IMR-90 (cell line): ENCODE measurements around the gene SPATA31C1. TPM values are rescaled to one million over a fixed set of nuclear protein-coding genes. Genes with fewer than 3 reads are reported as not detected.

Source experiments
- ATAC-seq: fragments of 200-7000 bp; cut with Tn5 transposase; 2 replicates; pipeline ENCODE4 v1.9.1; 2020; ENCODE audit warnings: low read depth, mild to moderate bottlenecking, moderate library complexity
- BruUV-seq: library from RNA; stranded (reverse); fragments of 400-500 nt; replicated peaks from 2 replicates; lab custom pipeline; 2021; lab: Mats Ljungman, UMichigan
- CTCF ChIA-PET: fragments of 300-600 bp; formaldehyde crosslinking; extraction: SDS; loops from one replicate; lab custom pipeline; 2021; ENCODE audit warnings: antibody characterized with exemption; lab: Yijun Ruan, JAX
- POLR2A ChIA-PET: fragments of 300-600 bp; sonication (Branson Sonifier 250); formaldehyde crosslinking; loops from one replicate; lab custom pipeline; 2022; ENCODE audit warnings: antibody characterized with exemption; ENCODE audit not compliant: unreplicated experiment; lab: Charles Lee
- DNase-seq: peaks from one replicate; pipeline ENCODE4 v3.0.0; 2013
- H2AFZ ChIP-seq: replicated peaks from 2 replicates; pipeline ENCODE3; 2013; ENCODE audit warnings: low read length, mild to moderate bottlenecking; ENCODE audit not compliant: poor library complexity
- H2AK5ac ChIP-seq: 2 replicates; pipeline ENCODE4 v1.6.1; 2013; ENCODE audit warnings: low read depth, low read length, inconsistent platforms
- H2AK9ac ChIP-seq: replicated peaks from 2 replicates; pipeline ENCODE3; 2013; ENCODE audit warnings: mild to moderate bottlenecking, low read depth, low read length, moderate library complexity; ENCODE audit not compliant: poor library complexity
- H2BK120ac ChIP-seq: 2 replicates; pipeline ENCODE4 v1.6.1; 2013; ENCODE audit warnings: low read depth, low read length, inconsistent platforms
- H2BK15ac ChIP-seq: 3 replicates; pipeline ENCODE4 v1.6.1; 2013; ENCODE audit warnings: low read depth, low read length, inconsistent platforms
- H2BK20ac ChIP-seq: 2 replicates; pipeline ENCODE4 v1.6.1; 2013; ENCODE audit warnings: low read depth, mild to moderate bottlenecking, inconsistent platforms, low read length, moderate library complexity
- H2BK5ac ChIP-seq: 2 replicates; pipeline ENCODE4 v1.6.1; 2013; ENCODE audit warnings: mild to moderate bottlenecking, low read depth, low read length, inconsistent platforms; ENCODE audit not compliant: poor library complexity, severe bottlenecking
- H3K14ac ChIP-seq: replicated peaks from 2 replicates; pipeline ENCODE4 v1.6.1; 2013; ENCODE audit warnings: low read depth, low read length, inconsistent platforms
- H3K18ac ChIP-seq: 2 replicates; pipeline ENCODE4 v1.6.1; 2013; ENCODE audit warnings: low read depth, low read length, control low read depth
- H3K23ac ChIP-seq: 2 replicates; pipeline ENCODE4 v1.6.1; 2013; ENCODE audit warnings: low read depth, low read length, inconsistent platforms
- H3K27ac ChIP-seq: 2 replicates; pipeline ENCODE4 v1.5.1; 2013; ENCODE audit warnings: mild to moderate bottlenecking, control low read depth, low read length; ENCODE audit not compliant: insufficient read depth
- H3K27me3 ChIP-seq: 2 replicates; pipeline ENCODE4 v1.6.1; 2013; ENCODE audit warnings: low read length; ENCODE audit not compliant: control insufficient read depth, insufficient read depth
- H3K36me3 ChIP-seq: 2 replicates; pipeline ENCODE4 v1.6.1; 2013; ENCODE audit warnings: low read length, mixed read lengths; ENCODE audit not compliant: control insufficient read depth, insufficient read depth
- H3K4ac ChIP-seq: 2 replicates; pipeline ENCODE4 v1.6.1; 2013; ENCODE audit warnings: low read depth, low read length, inconsistent platforms
- H3K4me1 ChIP-seq: 2 replicates; pipeline ENCODE4 v1.6.1; 2013; ENCODE audit warnings: low read length, mixed read lengths; ENCODE audit not compliant: control insufficient read depth, insufficient read depth
- H3K4me2 ChIP-seq: 2 replicates; pipeline ENCODE4 v1.6.1; 2013; ENCODE audit warnings: low read depth, mild to moderate bottlenecking, control low read depth, low read length, moderate library complexity
- H3K4me3 ChIP-seq: 2 replicates; pipeline ENCODE4 v1.5.1; 2013; ENCODE audit warnings: low read depth, mild to moderate bottlenecking, control low read depth, low read length, moderate library complexity; ENCODE audit not compliant: insufficient read depth
- H3K56ac ChIP-seq: 2 replicates; pipeline ENCODE4 v1.6.1; 2013; ENCODE audit warnings: low read length, inconsistent platforms; ENCODE audit not compliant: insufficient read depth; ENCODE audit errors: extremely low read depth
- H3K79me1 ChIP-seq, 2 experiments: 2 replicates each; pipeline ENCODE4 v1.6.1; 2013; ENCODE audit warnings: low read length in 2 of 2, inconsistent platforms in 1 of 2, low read depth in 1 of 2
- H3K9ac ChIP-seq: 2 replicates; pipeline ENCODE4 v1.6.1; 2013; ENCODE audit warnings: low read depth, low read length, control low read depth
- H3K9me1 ChIP-seq: 2 replicates; pipeline ENCODE4 v1.6.1; 2013; ENCODE audit warnings: low read length, inconsistent platforms; ENCODE audit not compliant: insufficient read depth
- H3K9me3 ChIP-seq: 2 replicates; pipeline ENCODE4 v1.6.1; 2013; ENCODE audit warnings: low read length; ENCODE audit not compliant: control insufficient read depth, insufficient read depth
- H4K20me1 ChIP-seq: 2 replicates; pipeline ENCODE4 v1.6.1; 2013; ENCODE audit warnings: low read length, inconsistent platforms; ENCODE audit not compliant: insufficient read depth
- H4K5ac ChIP-seq: 2 replicates; pipeline ENCODE4 v1.6.1; 2013; ENCODE audit warnings: mild to moderate bottlenecking, low read depth, low read length, control low read depth
- H4K8ac ChIP-seq, 2 experiments: 2 replicates each; pipeline ENCODE4 v1.6.1; 2013; ENCODE audit warnings: low read depth in 2 of 2, low read length in 2 of 2, control low read depth in 1 of 2, inconsistent platforms in 1 of 2
- H4K91ac ChIP-seq: 2 replicates; pipeline ENCODE4 v1.6.1; 2013; ENCODE audit warnings: low read depth, low read length, inconsistent platforms; ENCODE audit not compliant: insufficient read depth
- WGBS, 2 experiments: methylation state at CpG; one replicate each; pipeline versions ENCODE4 v1.1.5 to v1.1.7; 2013; ENCODE audit warnings: missing lambda C conversion rate in 2 of 2; ENCODE audit not compliant: insufficient read length in 1 of 2; ENCODE audit errors: extremely low coverage in 2 of 2; 5-methylcytosine and 5-hydroxymethylcytosine counted together
- dilution Hi-C: fragments of 300-500 bp; cut with HindIII; formaldehyde crosslinking; loops from one replicate; pipeline ENCODE4 v1.14.3; 2018; ENCODE audit warnings: low sequenced_read_pairs; ENCODE audit not compliant: unreplicated experiment
- in situ Hi-C: fragments of 300-500 bp; cut with MboI; formaldehyde crosslinking; loops from 3 replicates; pipeline ENCODE4 v1.14.3; 2019; ENCODE audit warnings: low sequenced_read_pairs, inconsistent platforms, mixed read lengths
- intact Hi-C: fragments of 100-400 bp; cut with micrococcal nuclease; formaldehyde crosslinking; loops from 2 replicates; pipeline ENCODE4 v1.10.0; 2022
- polyA plus RNA-seq, 3 experiments: library from polyadenylated mRNA; depleted of rRNA; stranded (reverse); fragments of >200 nt; gene quantifications; 2 replicates each; pipeline ENCODE4 v1.2.3, GENCODE V29; 2012; ENCODE audit warnings: low replicate concordance in 1 of 3
- total RNA-seq: library from RNA; depleted of rRNA; stranded (reverse); fragments of >200 nt; gene quantifications from 2 replicates; pipeline ENCODE4 v1.2.3, GENCODE V29; 2012
- TF ChIP-seq, protein P1 (sequence below): conservative IDR thresholded peaks from 2 replicates; pipeline ENCODE4 v1.5.1; 2012; ENCODE audit warnings: mild to moderate bottlenecking, low read depth, low read length, improper control_type of control experiment

The SPATA31C1 gene
- total and polyA plus RNA-seq, 2 of the 4 experiments (the other 2 are of a cell fraction): not detected

DNA sequence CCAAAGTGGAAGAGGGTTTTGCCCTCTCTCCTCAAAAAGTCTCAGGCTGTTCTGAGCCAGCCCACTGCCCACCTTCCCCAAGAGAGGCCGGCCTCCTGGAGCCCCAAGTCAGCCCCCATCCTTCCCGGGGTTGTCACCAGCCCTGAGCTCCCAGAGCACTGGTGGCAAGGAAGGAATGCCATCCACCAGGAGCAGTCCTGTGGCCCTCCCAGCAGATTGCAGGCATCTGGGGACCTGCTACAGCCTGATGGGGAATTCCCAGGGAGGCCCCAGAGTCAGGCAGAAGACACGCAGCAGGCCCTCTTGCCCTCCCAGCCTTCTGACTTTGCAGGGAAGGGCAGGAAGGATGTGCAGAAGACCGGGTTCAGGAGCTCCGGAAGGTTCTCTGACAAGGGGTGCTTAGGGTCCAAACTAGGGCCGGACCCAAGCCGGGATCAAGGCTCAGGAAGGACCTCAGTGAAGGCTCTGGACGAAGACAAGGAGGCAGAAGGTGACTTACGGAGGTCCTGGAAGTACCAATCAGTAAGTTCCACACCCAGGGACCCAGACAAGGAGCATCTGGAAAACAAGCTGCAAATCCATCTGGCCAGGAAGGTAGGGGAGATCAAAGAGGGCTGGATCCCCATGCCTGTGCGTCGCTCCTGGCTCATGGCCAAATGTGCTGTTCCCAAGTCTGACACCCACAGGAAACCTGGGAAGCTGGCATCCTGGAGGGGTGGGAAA, 31.4 kb upstream of the SPATA31C1 start:
- in situ Hi-C loops (no loop called here), dilution Hi-C loops (no loop called here), intact Hi-C loops (no loop called here)
- Histone ChIP-seq H3K27ac (no peak overlapping the region), H3K36me3 (no peaks in the 10 kb centered on the region), H2BK15ac (no peak overlapping the region), H2AK9ac (no peak overlapping the region), H3K4me1 (no peaks in the 10 kb centered on the region), H3K79me1 (no peaks in the 10 kb centered on the region), H2BK20ac (no peak overlapping the region), H3K9me1 (no peaks in the 10 kb centered on the region), H3K14ac (no peak overlapping the region), H3K9me3 (no peaks in the 10 kb centered on the region), H4K91ac (no peak overlapping the region), H4K20me1 (no peaks in the 10 kb centered on the region), H3K27me3 (no peaks in the 10 kb centered on the region), H2AFZ (peak overlapping the region; percentile 43), H3K4ac (no peak overlapping the region), H4K8ac (no peak overlapping the region), H4K5ac (no peak overlapping the region), H3K56ac (no peak overlapping the region), H2BK5ac (no peak overlapping the region), H3K18ac (no peak overlapping the region), H3K9ac (no peak overlapping the region), H2BK120ac (no peak overlapping the region), H3K4me3 (no peak overlapping the region), H2AK5ac (no peak overlapping the region), H3K23ac (no peak overlapping the region), H3K4me2 (no peak overlapping the region)
- 89% methylated on average over 7 of the region's 11 CpGs; no CpG with 5 or more reads in 1 of the 2 experiments for WGBS, 2 experiments
- TF ChIP-seq, protein P1, sequence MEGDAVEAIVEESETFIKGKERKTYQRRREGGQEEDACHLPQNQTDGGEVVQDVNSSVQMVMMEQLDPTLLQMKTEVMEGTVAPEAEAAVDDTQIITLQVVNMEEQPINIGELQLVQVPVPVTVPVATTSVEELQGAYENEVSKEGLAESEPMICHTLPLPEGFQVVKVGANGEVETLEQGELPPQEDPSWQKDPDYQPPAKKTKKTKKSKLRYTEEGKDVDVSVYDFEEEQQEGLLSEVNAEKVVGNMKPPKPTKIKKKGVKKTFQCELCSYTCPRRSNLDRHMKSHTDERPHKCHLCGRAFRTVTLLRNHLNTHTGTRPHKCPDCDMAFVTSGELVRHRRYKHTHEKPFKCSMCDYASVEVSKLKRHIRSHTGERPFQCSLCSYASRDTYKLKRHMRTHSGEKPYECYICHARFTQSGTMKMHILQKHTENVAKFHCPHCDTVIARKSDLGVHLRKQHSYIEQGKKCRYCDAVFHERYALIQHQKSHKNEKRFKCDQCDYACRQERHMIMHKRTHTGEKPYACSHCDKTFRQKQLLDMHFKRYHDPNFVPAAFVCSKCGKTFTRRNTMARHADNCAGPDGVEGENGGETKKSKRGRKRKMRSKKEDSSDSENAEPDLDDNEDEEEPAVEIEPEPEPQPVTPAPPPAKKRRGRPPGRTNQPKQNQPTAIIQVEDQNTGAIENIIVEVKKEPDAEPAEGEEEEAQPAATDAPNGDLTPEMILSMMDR: no peak
- BruUV-seq: no TSS peak
- CTCF ChIA-PET: no interaction called here
- ATAC-seq (no peak), DNase-seq (no peak)
- POLR2A ChIA-PET: interaction anchor here (0.5 kb wide), 1 partner anchor 344 kb away, joined by 4 read pairs; no protein-coding TSS in a partner anchor
